ENCODE results near the gene CRYL1.

Gene CRYL1

GRCh38 chr13:20492641-20493040 lies 33.0 kb downstream of the CRYL1 start:
- DNase-seq (ENCODE audit: low spot score): no peak

GRCh38 chr13:20491926-20492435 lies 33.7 kb downstream of the CRYL1 start:
- no peak for DNase-seq (ENCODE audit: low spot score)

- no peak for DNase-seq (ENCODE audit: low spot score)
Measured at GRCh38 chr13:20489185-20489820, 36.4 kb downstream of the CRYL1 start.

- no peak for DNase-seq (ENCODE audit: low spot score)
Measured at GRCh38 chr13:20487927-20488326, 37.7 kb downstream of the CRYL1 start.

GRCh38 chr13:20482787-20483186 lies 42.9 kb downstream of the CRYL1 start:
- no peak for DNase-seq (ENCODE audit: low spot score)

GRCh38 chr13:20482275-20482761 lies 43.3 kb downstream of the CRYL1 start:
- no peak for DNase-seq (ENCODE audit: low spot score)

GRCh38 chr13:20477394-20477793 lies 48.3 kb downstream of the CRYL1 start:
- no peak for DNase-seq (ENCODE audit: low spot score)

- no peak for DNase-seq (ENCODE audit: low spot score)
Measured at GRCh38 chr13:20475927-20476691, 49.5 kb downstream of the CRYL1 start.

GRCh38 chr13:20474515-20474914 lies 51.1 kb downstream of the CRYL1 start:
- no peak for DNase-seq (ENCODE audit: low spot score)

GRCh38 chr13:20473888-20474287 lies 51.8 kb downstream of the CRYL1 start:
- DNase-seq (ENCODE audit: low spot score): no peak

GRCh38 chr13:20473139-20473538 lies 52.5 kb downstream of the CRYL1 start:
- DNase-seq (ENCODE audit: low spot score): no peak

- no peak for DNase-seq (ENCODE audit: low spot score)
Measured at GRCh38 chr13:20472531-20472930, 53.1 kb downstream of the CRYL1 start.

- DNase-seq (ENCODE audit: low spot score): no peak
Measured at GRCh38 chr13:20470136-20470535, 55.5 kb downstream of the CRYL1 start.

- no peak for DNase-seq (ENCODE audit: low spot score)
Measured at GRCh38 chr13:20466371-20466770, 59.3 kb downstream of the CRYL1 start.

GRCh38 chr13:20465218-20465879 lies 60.3 kb downstream of the CRYL1 start:
- DNase-seq (ENCODE audit: low spot score): peak; percentile 61

GRCh38 chr13:20462921-20463320 lies 62.7 kb downstream of the CRYL1 start:
- no peak for DNase-seq (ENCODE audit: low spot score)

GRCh38 chr13:20462533-20462915 lies 63.1 kb downstream of the CRYL1 start:
- DNase-seq (ENCODE audit: low spot score): no peak

- no peak for DNase-seq (ENCODE audit: low spot score)
Measured at GRCh38 chr13:20461860-20462532, 63.7 kb downstream of the CRYL1 start.

GRCh38 chr13:20461481-20461859 lies 64.2 kb downstream of the CRYL1 start:
- no peak for DNase-seq (ENCODE audit: low spot score)

- DNase-seq (ENCODE audit: low spot score): no peak
Measured at GRCh38 chr13:20460761-20461160, 64.9 kb downstream of the CRYL1 start.

- no peak for DNase-seq (ENCODE audit: low spot score)
Measured at GRCh38 chr13:20457670-20458069, 68.0 kb downstream of the CRYL1 start.

GRCh38 chr13:20456737-20457136 lies 68.9 kb downstream of the CRYL1 start:
- DNase-seq (ENCODE audit: low spot score): no peak
